Measurements from ENCODE around the gene POM121L2.
"Not testable (repeated sequence)": the region's sequence is repeated elsewhere in the genome, so short reads cannot be mapped to it uniquely, and the experiment has no call there.

The POM121L2 gene

DNA sequence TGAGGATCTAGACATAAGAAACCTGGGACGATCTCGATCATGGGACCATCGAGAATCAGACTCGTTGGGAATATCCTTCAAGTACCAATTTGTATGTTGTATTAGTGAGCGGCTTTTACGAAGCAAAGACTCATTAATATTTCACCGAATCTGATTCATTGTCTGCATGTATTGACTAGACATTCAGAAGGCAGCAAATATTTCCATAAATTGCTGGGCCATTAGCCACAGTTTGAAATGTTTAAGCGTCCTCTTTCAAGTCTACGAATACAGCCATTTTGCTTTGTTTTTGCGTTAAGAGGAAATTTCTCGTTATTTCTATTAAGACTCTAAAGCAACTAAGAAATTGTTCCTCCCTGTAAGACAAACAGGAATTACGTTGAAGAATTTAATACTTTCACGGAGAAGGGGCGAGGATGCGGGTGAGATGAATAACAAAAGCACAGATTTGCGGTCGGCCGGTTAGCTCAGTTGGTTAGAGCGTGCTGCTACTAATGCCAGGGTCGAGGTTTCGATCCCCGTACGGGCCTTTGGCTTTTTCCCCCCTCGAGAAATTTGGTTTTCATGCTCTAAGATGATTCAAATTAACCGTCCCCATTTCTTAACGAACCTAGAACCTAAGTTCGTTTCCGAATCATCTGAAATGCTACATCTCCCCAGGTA, 18.5 kb downstream of the POM121L2 start:
- DNase-seq: no peak

DNA sequence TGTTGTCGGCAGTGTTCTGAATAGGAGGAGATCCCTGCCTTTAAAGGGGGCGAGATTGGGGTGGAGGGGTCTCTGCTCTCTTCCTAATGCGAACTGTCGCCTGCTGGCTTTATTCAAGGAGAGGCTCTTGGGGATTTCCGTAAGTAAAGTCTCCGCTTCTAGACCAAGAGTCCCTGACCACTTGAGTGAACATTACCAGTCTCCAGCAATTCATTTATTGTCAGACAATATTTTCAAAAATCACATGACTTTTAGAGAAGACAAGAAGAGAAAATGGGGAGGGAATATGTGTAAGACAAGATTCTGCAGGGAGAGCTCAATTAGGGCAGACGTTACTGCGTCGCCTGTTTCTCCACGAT, 21.2 kb downstream of the POM121L2 start:
- no peak for DNase-seq

DNA sequence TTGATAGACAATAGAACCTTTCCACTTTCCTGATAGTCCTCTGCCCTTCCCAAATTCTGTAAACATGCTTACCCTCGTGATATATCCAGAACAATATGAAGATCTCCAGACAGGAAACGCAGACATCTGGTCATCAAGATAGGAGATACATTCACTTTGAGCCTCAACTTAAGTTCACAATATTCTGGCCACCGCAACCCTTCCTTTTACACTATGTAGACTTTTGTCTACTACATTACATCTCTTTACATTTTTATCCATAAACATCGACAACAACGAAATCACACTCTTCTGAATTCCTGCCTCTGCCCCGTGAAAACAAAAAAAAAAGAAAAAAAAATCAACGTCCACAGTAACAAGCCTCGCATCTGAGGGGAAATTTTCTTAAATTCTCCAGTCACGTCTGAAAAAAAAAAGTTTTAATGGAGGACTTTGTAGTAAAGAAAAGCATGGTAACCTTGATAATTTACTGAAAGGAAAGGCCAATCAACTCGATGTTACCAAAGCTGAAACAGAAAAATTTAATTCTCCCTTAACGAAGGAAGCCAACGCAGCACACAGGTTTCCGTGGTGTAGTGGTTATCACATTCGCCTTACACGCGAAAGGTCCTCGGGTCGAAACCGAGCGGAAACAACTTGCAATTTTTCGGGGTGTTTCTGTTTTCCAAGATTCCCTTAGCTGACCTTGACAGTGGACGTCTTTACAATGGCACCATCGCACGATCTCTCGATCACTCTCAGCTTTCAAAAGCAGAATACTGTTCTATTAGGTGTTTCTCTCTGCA, 21.8 kb downstream of the POM121L2 start:
- DNase-seq: no peak

DNA sequence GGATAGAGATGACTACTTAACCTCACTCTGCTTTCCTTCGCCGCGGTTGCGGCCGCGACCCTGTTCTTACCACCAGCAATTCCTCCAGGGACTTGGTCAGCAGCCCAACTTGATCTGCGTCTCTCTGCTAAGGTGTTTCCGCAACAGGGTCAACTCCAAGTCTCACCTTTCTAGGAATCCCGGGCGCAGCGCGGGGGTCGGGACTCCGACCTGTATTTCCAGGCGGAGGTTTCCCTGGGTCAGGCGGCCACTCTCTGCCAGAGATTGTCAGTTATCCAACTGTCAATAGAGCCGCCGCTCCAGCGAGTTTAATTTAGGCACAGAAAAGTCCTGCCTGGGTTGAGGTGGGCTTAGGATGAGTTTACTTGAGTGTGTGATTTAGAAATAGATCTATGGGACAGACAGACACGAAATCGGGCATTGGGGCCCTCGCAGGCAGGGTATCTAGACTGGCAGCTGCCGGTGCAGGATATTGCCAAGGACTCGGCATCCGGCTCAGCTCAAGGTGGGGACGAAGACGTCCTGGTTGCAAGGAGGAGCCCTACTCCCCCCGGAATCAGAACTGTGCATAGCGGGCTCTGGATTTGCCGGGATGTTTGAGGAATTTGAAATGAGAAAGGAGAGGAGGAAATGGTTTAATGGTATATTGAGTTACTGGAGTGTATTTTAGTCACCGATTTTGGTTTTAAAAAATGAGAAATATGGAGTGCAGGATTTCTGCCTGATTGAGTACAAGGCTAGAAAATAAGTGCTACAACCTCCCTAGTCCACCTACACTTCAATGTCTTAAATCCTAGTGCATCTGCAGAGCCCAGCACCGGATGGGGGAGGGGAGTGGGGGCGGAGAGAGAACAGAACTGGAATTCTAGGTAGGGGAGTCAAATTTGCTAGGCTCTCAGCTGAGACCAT, 23.7 kb downstream of the POM121L2 start:
- no peak for DNase-seq

DNA sequence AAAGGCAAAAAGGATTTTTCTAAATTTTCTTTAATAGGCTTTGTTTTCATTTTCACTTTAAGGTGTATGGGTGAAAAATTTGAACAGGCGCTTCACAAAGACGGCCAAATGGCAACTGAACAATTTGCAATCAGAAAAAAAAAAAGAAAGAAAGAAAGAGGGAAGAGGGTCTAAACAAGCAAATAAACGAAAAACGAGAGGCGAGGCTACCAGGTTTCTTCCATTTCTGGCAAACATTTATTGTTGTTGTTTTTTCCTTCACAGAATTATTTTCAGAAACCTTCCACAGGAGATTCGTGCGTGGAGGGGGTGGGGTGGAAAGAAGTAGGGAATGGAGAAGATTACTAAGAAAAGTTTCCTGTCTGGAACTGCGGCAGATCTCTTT, 24.3 kb downstream of the POM121L2 start:
- DNase-seq: no peak

DNA sequence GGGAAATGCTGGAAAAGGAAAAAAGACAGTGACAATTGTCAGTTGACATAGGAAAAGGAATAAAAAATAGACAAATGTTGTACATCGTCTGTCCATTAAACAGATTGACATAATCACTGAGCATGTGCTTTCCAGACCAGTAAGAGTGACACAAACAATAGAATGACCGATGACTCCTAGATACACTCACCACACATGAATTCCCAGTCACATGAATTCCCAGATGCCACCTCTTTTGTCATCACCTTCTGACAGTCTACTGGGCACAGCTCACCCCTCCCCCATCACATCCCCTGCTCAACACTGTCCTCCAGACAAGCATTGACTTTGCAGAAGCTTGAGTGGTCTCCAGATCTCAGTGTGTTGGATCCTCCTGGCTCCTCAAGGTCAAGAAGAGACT, 25.9 kb downstream of the POM121L2 start:
- no peak for DNase-seq

DNA sequence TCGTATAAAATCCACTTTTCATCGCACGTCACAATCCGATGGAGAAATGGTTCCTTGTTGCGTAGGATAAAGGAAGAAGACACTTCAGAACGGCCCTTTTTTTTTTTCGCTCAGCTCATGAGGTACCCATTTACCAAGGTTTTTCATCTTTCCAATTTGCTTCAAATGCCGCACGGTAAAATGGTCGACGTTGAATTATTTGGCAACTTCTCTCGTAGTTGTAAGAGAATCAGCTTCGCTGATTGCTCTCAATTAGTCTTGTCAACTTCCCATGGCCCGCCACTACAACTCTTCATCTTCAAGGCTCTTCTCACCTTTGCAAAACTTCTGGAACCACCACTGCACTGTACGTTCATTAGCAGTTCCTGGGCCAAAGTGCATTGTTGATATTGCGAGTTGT, 28.8 kb downstream of the POM121L2 start:
- no peak for DNase-seq

DNA sequence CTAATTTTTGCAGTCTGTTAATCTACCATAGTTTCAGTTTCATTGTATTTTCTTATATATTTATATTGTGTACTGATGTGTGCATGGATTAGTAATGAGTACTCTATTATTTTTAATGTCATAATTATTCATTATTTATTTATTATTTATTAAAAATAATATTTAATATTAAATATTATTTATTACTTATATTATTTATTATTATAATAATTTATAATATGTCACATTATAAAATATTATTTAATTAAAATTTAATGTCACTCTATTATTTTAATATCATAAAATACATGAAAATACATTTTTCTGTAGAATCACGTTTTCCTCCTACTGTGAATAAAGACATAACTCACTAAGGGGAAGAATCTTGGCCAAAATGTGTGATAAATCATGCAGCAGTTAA, 30.5 kb downstream of the POM121L2 start:
- DNase-seq: no peak

DNA sequence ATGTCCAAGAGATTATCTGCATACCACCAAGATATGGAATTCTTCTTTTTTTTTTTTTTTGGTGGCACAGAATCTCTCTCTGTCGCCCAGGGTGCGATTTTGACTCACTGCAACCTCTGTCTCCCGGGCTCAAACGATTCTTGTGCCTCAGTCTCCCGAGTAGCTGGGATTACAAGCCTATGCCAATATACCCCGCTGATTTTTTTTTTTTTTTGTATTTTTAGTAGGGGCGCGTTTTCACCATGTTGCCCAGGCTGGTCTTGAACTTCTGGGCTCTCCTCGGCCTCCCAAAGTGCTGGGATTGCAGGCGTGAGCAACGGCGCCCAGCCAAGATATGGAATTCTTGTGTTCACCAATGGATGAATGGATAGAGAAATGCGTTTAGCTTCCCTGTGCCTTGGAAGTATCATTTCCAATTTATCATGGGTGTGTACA, 31.0 kb downstream of the POM121L2 start:
- DNase-seq: no peak

DNA sequence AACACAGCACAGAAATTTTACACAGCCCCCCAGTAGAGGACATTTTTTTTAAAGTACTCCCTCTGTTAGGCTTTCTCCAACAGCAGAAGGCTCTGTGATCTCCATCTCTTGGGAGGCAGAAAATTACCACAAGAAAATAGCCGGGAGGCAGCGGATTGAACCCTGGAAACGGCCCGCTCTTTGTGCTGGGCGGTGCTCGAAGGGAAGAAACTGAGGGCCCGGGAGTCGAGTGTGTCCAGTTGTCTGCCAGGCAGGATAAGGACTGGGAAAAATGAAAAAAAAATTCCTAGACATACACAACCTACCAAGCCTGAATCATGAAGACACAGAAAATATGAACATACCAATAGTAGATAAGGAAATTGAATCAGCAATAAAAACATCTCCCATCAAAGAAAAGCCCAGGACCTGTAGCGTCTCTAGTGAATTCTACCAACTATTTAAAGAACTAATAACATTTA, 31.5 kb downstream of the POM121L2 start:
- DNase-seq: peak; percentile 43 to 74

DNA sequence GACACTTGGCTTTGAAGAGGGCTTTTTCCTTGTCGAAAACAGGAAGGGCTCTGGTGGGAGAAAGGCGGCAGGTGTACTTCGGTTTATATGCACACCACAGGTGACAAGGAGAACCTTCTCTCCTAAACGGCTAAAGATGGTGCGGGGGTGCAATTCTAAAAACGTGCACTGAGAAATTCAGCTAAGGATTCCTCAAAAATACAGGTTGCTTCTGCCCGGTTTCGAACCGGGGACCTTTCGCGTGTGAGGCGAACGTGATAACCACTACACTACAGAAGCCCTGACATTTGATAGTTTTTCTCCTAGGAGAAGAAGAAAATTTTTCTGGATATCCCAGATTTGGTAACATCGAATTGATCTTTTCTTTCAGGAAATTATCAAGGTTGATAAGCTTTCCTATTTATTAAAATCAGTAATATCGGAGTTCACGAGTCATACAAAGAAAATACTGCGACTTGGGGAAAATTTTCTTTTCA, 32.0 kb downstream of the POM121L2 start:
- DNase-seq: peak; percentile 51 to 74

DNA sequence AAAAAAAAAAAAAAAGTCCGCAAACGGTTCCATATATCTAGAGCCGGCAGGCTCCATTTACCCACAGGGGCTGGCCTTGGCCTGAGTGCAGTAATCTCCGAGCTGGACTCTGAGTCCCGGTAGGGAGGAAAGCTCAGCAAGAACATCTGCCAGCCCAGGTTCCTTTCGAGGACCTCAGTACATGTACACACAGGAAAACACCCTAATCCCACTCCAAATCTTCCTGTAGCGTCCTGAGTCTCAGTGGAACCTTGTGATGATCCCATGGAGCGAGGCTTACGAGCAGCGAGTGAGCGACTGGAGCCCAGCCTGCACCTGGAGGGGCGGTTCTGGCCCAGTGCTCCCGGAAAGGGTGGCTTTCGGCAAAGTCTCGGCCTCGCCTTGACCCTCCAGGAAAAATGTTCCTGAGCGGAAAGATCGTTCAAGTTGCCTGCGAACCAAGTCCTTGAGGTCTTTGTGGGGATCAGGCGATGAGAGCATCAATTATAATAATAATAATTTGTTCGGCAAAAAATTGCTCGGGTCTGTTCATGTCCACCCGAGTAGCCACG, 32.5 kb downstream of the POM121L2 start:
- DNase-seq: no peak

DNA sequence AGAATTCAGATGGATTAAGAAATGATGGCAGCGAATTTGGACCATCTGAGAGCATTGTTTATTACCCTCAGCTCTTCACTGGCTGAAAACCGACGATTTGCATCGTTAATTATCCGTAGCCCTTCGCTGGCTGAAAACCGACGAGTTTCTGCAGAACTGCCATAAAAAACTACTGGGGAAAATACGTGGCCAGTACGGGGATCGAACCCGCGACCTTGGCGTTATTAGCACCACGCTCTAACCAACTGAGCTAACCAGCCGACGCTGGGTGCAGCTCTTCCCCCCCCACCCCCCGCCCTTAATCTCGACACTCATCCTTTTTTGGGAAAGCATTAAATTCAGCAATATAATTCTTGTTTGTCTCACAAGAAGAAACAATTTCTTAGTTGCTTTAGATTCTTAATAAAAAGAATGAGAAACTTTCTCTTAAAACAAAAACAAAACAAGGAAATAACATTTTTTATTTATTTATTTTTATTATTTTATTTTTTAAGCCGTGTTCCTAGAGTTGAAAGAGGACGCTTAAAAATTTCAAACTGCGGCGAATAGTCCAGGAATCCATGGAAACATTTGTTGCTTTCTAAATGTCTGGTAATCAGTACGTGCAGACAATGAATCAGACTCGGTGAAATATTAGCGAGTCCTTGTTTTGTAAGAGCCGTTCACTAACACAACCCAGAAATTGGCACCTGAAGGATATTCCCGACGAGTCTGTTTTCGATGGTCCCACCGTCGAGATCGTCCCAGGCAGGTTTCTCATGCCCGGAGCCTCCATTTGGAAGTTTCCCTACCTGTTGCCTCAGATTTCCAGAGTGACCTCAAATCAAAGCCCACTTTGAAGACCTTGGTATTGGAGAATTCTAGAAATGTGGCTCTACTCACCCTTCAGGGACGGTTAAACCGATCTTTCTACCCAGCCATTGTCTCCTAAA, 36.8 kb downstream of the POM121L2 start:
- no peak for DNase-seq

DNA sequence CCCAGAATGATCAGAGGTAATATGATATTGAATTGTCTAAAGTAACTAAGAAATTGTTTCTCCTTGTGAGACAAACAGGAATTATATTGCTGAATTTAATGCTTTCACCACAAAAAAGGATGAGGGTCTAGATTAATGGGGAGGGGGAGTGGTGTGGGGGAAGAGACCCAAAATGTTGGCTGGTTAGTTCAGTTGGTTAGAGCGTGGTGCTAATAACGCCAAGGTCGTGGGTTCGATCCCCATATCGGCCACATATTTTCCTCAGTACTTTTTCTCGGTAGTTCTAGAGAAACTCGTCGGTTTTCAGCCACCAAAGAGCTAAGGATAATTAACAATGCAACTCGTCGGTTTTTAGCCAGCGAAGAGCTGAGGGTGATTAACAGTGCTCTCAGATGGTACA, 38.3 kb downstream of the POM121L2 start:
- no peak for DNase-seq

DNA sequence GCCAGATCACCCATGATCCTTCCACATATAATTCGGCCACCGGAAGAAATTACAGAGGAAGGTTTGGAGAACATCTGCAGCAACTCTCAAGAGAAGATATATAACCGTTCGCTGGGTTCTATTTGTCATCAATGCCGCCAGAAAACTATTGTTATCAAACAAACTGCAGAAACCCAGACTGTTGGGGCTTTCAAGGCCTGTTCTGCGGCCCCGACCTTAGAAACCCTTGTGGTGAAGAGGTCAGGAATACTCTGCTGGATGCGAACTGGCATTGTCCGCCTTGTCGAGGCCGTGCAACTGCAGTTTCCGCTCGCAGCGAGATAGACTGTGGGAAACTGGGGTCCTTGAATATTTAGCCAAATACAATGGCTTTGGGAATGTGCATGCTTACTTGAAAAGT, 43.3 kb downstream of the POM121L2 start:
- DNase-seq: no peak

DNA sequence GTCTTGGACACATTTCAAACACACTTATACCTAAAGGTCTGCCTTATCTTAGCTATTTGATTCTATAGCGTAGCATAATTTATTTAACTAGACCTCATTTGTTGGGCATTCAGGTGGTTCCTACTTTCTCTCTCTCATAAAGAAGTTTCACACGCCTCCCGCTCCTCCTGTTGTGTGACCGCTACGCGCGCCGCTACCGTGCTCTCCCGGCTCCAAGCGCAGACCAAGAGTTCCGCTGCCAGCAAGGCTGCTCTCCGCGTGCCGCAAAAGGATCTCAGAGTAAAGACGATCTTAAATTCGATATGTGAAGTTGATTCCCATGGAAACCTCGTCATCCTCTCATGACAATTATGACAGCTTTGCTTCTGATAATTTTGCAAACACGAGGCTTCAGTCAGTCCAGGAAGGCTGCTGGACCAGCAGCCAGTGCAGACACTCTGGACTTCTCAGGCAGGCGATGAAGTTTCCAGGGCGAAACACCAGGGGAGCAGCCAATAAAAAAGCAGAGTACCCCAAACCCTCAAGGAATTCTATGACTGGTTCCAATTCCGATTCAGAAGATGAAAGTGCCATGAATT, 44.1 kb downstream of the POM121L2 start:
- no peak for DNase-seq

DNA sequence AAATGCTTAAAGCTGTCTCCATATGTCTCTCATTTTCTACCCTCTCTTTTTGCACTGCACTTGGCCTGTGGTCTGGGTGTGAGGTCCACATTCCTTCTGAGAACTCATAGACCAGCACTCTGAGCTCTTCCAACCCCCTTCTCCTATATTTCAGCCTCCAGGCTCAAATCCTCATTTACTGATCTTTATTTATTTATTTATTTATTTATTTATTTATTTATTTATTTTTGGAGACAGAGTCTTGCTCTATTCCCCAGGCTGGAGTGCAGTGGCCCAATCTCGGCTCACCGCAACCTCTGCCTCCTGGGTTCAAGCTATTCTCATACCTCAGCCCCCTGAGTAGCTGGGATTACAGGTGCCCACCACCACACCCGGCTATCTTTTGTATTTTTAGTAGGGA, 45.1 kb downstream of the POM121L2 start:
- DNase-seq: not testable (repeated sequence)

DNA sequence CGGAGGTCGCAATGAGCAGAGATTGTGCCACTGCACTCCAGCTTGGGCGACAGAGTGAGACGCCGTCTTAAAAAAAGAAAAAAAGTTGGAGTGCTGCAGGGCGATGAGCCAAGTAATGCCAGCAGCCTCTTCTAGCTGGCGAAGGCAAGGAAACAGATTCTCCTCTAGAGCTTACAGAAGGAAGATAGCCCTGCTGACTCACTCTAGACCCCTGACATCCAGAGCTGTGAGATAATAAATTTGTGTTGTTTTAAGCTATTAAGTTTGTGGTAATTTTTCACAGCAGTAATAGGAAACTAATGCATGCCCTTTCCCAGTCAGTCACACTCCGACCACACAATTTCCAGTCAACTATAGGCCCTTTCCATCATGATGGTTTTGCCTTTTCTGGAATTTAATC, 48.2 kb downstream of the POM121L2 start:
- no peak for DNase-seq

DNA sequence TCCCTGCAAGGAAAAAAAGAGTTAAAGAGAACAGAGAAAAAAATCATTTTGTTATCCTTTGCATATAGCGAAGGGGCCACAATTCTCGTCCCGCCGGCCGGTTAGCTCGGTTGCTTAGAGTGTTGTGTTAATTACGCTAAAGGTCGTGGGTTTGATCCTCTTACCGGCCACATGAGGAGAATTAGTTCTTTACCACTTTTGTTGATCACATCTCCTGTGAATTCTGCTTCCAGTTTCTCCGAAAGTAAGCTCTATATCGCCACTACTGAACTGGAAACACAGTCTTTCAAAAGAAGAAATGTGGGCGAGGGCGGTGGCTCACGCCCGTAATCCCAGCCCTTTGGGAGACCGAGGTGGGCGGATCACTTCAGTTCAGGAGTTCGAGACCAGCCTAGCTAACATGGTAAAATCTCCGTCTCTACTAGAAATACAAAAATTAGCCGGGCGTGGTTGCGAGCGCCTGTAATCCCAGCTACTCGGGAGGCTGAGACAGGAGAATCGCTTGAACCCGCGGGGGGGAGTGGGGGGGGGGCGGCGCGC, 51.2 kb downstream of the POM121L2 start:
- DNase-seq: no peak

DNA sequence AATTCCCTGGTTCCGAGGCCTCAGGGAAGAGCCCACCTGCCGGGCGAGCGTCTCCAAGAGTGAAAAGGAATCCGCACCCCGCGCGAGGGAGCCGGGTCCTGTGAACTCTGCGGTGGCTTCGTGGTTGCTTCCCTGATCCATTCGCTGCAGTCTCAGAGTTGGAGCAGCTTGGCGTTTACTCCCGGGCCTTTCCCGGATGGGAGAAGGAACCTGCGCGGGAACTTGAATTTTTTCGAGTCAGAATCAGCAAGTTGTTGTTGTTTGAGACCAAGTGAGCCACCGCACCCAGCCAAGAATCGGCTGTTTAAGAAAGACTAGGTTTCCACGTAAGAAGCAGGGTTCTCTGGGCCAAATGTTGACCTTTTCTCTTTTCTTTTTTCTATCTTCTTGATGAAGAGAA, 51.7 kb downstream of the POM121L2 start:
- DNase-seq: no peak
